HepG2 (cell line): ENCODE data around the gene POLRMT. TPM values are rescaled to one million over a fixed set of nuclear protein-coding genes. Genes with fewer than 3 reads are reported as not detected.

Source experiments
- ARID4A ChIP-seq: sonication (generic); formaldehyde crosslinking; IDR thresholded peaks from 2 replicates; pipeline ENCODE4 v1.5.0; 2020; ENCODE audit warnings: mild to moderate bottlenecking, missing genetic modification reagents, borderline replicate concordance
- BRD4 ChIP-seq: sonication (generic); formaldehyde crosslinking; IDR thresholded peaks from 2 replicates; pipeline ENCODE4 v1.4.0; 2020; ENCODE audit warnings: missing genetic modification reagents
- DMAP1 ChIP-seq: IDR thresholded peaks from 2 replicates; pipeline ENCODE4 v1.6.1; 2016
- DRAP1 ChIP-seq: IDR thresholded peaks from 2 replicates; pipeline ENCODE4 v1.6.1; 2016; ENCODE audit warnings: missing genetic modification reagents, missing compliant biosample characterization
- HCFC1 ChIP-seq: fragments of 150-350 bp; IDR thresholded peaks from 2 replicates; pipeline ENCODE4 v1.6.1; 2014; ENCODE audit warnings: low read depth, low read length
- HNRNPLL ChIP-seq: fragments of 200-400 bp; formaldehyde crosslinking; IDR thresholded peaks from 2 replicates; pipeline ENCODE4 v1.6.1; 2017; ENCODE audit warnings: mild to moderate bottlenecking, low read depth, low read length; ENCODE audit not compliant: poor library complexity, severe bottlenecking
- MAX ChIP-seq: IDR thresholded peaks from 2 replicates; pipeline ENCODE4 v1.6.1; 2012; ENCODE audit warnings: inconsistent platforms
- MED8 ChIP-seq: sonication (generic); formaldehyde crosslinking; IDR thresholded peaks from 2 replicates; pipeline ENCODE4 v1.8.1; 2023; ENCODE audit warnings: mild to moderate bottlenecking, missing genetic modification reagents; ENCODE audit not compliant: insufficient replicate concordance
- NR0B2 ChIP-seq: sonication (generic); formaldehyde crosslinking; IDR thresholded peaks from 2 replicates; pipeline ENCODE4 v1.4.0; 2020; ENCODE audit warnings: mild to moderate bottlenecking, missing genetic modification reagents
- PBX3 ChIP-seq: sonication (generic); formaldehyde crosslinking; IDR thresholded peaks from 2 replicates; pipeline ENCODE4 v1.8.1; 2023; ENCODE audit warnings: missing genetic modification reagents, inconsistent platforms, borderline replicate concordance
- PHF5A ChIP-seq: IDR thresholded peaks from one replicate; pipeline ENCODE4 v1.6.1; 2018; ENCODE audit warnings: low read depth, missing genetic modification reagents; ENCODE audit not compliant: unreplicated experiment
- PITX1 ChIP-seq: sonication (generic); formaldehyde crosslinking; IDR thresholded peaks from 2 replicates; pipeline ENCODE4 v1.5.1; 2020; ENCODE audit warnings: mild to moderate bottlenecking, missing genetic modification reagents
- POLR2G ChIP-seq: fragments of 200-400 bp; formaldehyde crosslinking; IDR thresholded peaks from 2 replicates; pipeline ENCODE4 v1.6.1; 2018; ENCODE audit warnings: mild to moderate bottlenecking, low read depth, low read length, moderate library complexity
- SNAI1 ChIP-seq: sonication (generic); formaldehyde crosslinking; IDR thresholded peaks from 2 replicates; pipeline ENCODE4 v1.5.0; 2020; ENCODE audit warnings: mild to moderate bottlenecking, missing genetic modification reagents, borderline replicate concordance
- ZBTB38 ChIP-seq: sonication (generic); formaldehyde crosslinking; IDR thresholded peaks from 2 replicates; pipeline ENCODE4 v1.5.1; 2020; ENCODE audit warnings: mild to moderate bottlenecking, missing genetic modification reagents
- ZBTB7A ChIP-seq: sonication (generic); formaldehyde crosslinking; IDR thresholded peaks from 2 replicates; pipeline ENCODE4 v1.8.0; 2022; ENCODE audit warnings: mild to moderate bottlenecking, missing genetic modification reagents
- ZFP82 ChIP-seq: sonication (generic); formaldehyde crosslinking; IDR thresholded peaks from 2 replicates; pipeline ENCODE4 v1.5.1; 2020; ENCODE audit warnings: mild to moderate bottlenecking, missing genetic modification reagents, borderline replicate concordance
- ZNF263 ChIP-seq: sonication (generic); formaldehyde crosslinking; IDR thresholded peaks from 2 replicates; pipeline ENCODE4 v1.4.0; 2020; ENCODE audit warnings: missing genetic modification reagents
- ZNF333 ChIP-seq: sonication (generic); formaldehyde crosslinking; IDR thresholded peaks from 2 replicates; pipeline ENCODE4 v1.4.0; 2020; ENCODE audit warnings: mild to moderate bottlenecking, missing genetic modification reagents, borderline replicate concordance
- ZNF460 ChIP-seq: sonication (generic); formaldehyde crosslinking; IDR thresholded peaks from 2 replicates; pipeline ENCODE4 v1.5.1; 2020; ENCODE audit warnings: missing genetic modification reagents, mild to moderate bottlenecking, borderline replicate concordance
- ZNF580 ChIP-seq: IDR thresholded peaks from 2 replicates; pipeline ENCODE4 v1.6.1; 2016; ENCODE audit warnings: low read depth, borderline replicate concordance
- ZNF670 ChIP-seq: sonication (generic); formaldehyde crosslinking; IDR thresholded peaks from 2 replicates; pipeline ENCODE4 v1.8.0; 2022; ENCODE audit warnings: mild to moderate bottlenecking, missing genetic modification reagents, borderline replicate concordance
- ZNF781 ChIP-seq: sonication (generic); formaldehyde crosslinking; IDR thresholded peaks from 2 replicates; pipeline ENCODE4 v1.5.1; 2020; ENCODE audit warnings: borderline replicate concordance, mild to moderate bottlenecking, missing genetic modification reagents; ENCODE audit errors: not compliant biosample characterization
- polyA plus RNA-seq, 8 experiments: library from polyadenylated mRNA; depleted of rRNA in 3 of 8; stranded (reverse) in 7 of 8; unstranded in 1 of 8; fragments of >200 nt; fragmentation: Illumina TruSeq in 4 of 8; extraction: Trizol in 4 of 8; gene quantifications; 2 replicates each; pipeline versions ENCODE4 v1.2.1 to v1.2.3, GENCODE V29; 2011 to 2016; ENCODE audit warnings: low read depth in 4 of 8, missing spikeins in 1 of 8, mixed read lengths in 1 of 8; ENCODE audit not compliant: insufficient read depth in 1 of 8
- total RNA-seq, 5 experiments: library from RNA; depleted of rRNA; stranded (reverse); fragments of >200 nt; fragmentation: Illumina TruSeq; extraction: Trizol; gene quantifications; 2 replicates each; pipeline ENCODE4 v1.2.3, GENCODE V29; 2016; ENCODE audit warnings: low read depth in 1 of 5

POLRMT gene
- total and polyA plus RNA-seq, 2 of the 13 experiments (the other 11 are each of a cell fraction or from before 2014, with no cell fraction given) = 78.0 to 101 TPM

- 0 out of 2 replicates have a peak, but pooled peaks have one; percentile 19 for TF ChIP-seq NR0B2
- peak; percentile 93 for TF ChIP-seq ZNF781 (CRISPR knock-in tag)
- TF ChIP-seq POLR2G = 0 out of 2 replicates have a peak, but pooled peaks have one; percentile 49
- peak; percentile 30; the same call in 1 of the 2 replicates for TF ChIP-seq MAX
- TF ChIP-seq DMAP1 (CRISPR knock-in tag) = peak; percentile 54; the same call in 1 of the 2 replicates
- TF ChIP-seq ZBTB7A = peak; percentile 55; the same call in 1 of the 2 replicates
- TF ChIP-seq BRD4 (CRISPR knock-in tag) = peak; percentile 74
- TF ChIP-seq DRAP1 = 0 out of 2 replicates have a peak, but pooled peaks have one; percentile 55
- no peak for TF ChIP-seq PHF5A (CRISPR knock-in tag)
- TF ChIP-seq ZNF580 (CRISPR knock-in tag) = no peak
- TF ChIP-seq ZNF460 (CRISPR knock-in tag) = no peak
- TF ChIP-seq PBX3 (CRISPR knock-in tag) = no peak
- peak; percentile 7; the same call in 1 of the 2 replicates for TF ChIP-seq ARID4A (CRISPR knock-in tag)
- TF ChIP-seq ZNF263 (CRISPR knock-in tag) = peak; percentile 13; the same call in 1 of the 2 replicates
- TF ChIP-seq HNRNPLL = peak; percentile 50
- TF ChIP-seq ZNF670 (CRISPR knock-in tag) = no peak
- 0 out of 2 replicates have a peak, but pooled peaks have one; percentile 25 for TF ChIP-seq SNAI1 (CRISPR knock-in tag)
- peak; percentile 48 for TF ChIP-seq MED8 (CRISPR knock-in tag)
- TF ChIP-seq HCFC1 = 0 out of 2 replicates have a peak, but pooled peaks have one; percentile 16
- 0 out of 2 replicates have a peak, but pooled peaks have one; percentile 7 for TF ChIP-seq ZFP82 (CRISPR knock-in tag)
- TF ChIP-seq PITX1 = no peak
- peak; percentile 37; the same call in 1 of the 2 replicates for TF ChIP-seq ZBTB38 (CRISPR knock-in tag)
- TF ChIP-seq ZNF333 = peak; percentile 46; the same call in 1 of the 2 replicates
These were observed 714 bp downstream of the POLRMT start (continued) for GRCh38 chr19:632579-633067.
